GM19035 (cell line): ENCODE measurements around the gene VAC14.

Experiments used
- ATAC-seq: cut with Tn5 transposase; IDR thresholded peaks from one replicate; pipeline ENCODE4 v1.9.1; 2021; ENCODE audit not compliant: unreplicated experiment

The VAC14 gene

DNA sequence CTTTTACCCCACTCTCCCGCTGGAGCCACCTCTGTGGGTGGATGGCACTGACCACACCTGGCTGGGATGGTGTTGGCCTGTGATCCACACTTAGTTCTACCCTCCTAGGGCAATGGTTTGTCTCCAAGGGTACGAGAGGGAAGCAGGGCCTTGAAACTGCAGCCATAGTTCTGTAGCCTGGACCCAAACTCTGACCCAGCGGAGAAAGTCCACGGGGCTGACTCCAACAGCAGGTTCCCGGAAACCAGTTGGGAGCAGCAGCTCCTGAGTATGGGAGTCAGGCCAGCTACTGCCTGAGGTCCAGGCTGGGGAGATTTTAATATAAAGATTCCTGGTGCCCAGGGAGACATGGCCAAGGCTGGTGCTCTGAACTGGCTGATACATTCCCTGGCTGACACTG, 91.5 kb downstream of the VAC14 start:
- no peak for ATAC-seq

- ATAC-seq: no peak
Observed at GRCh38 chr16:70708366-70709246, 92.4 kb downstream of the VAC14 start.

DNA sequence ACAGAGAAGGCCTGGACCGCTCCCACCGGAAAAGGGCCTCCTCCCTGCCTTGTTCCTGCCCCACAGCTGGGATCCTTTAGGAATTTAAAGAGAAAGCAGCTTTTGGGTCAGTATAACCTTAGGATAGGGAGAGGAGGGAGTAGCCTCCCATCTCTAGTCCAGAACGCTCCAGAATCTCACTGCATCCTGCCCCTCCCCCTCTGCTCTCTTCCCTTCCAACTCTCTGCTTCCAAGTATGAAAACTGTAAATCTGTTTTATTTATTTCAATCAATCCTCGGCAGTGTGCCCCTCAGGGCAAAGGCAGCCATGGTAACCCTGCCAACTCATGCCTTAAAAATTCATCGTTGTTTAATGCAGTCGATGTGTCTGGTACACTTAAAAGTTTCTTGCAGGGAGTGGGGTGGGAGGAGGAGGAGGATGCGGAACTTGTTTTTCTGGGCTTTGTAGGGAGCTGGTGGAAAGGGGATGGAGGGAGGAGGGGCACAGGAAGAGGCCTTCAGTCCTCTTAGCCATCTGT, 94.0 kb downstream of the VAC14 start:
- ATAC-seq: no peak

- ATAC-seq: no peak
Observed at GRCh38 chr16:70705056-70705455, 95.9 kb downstream of the VAC14 start.

GRCh38 chr16:70704586-70704985, 96.4 kb downstream of the VAC14 start:
- ATAC-seq: no peak

- ATAC-seq: no peak
Observed at GRCh38 chr16:70703835-70704381, 97.0 kb downstream of the VAC14 start.

GRCh38 chr16:70703041-70703834, 97.7 kb downstream of the VAC14 start:
- ATAC-seq: no peak

GRCh38 chr16:70702624-70703023, 98.3 kb downstream of the VAC14 start:
- ATAC-seq: no peak

GRCh38 chr16:70701998-70702397, 99.0 kb downstream of the VAC14 start:
- no peak for ATAC-seq

GRCh38 chr16:70701596-70701995, 99.4 kb downstream of the VAC14 start:
- no peak for ATAC-seq

GRCh38 chr16:70701036-70701435, 99.9 kb downstream of the VAC14 start:
- no peak for ATAC-seq

GRCh38 chr16:70700101-70701020, 100.6 kb downstream of the VAC14 start:
- no peak for ATAC-seq

DNA sequence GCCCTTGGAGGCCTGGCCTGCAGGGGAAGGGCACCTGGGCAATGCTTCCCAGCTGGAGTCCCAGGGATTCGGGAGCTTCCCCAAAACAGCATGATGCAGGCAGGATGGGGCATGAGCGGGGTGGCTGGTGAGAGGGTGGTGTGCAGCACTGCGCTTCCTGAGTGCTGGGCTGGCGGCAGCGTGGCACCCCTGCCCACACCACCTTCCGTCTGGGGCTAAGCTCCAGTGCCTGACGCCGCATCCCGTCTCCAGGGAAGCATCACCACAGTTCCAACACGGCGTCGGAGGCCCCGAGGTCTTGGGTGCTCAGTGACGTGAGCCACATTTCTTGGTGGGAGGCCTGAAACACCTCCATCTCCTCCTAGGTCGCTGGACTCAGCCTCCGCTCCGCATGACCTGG, 101.3 kb downstream of the VAC14 start:
- ATAC-seq: no peak

- no peak for ATAC-seq
Observed at GRCh38 chr16:70698901-70699300, 102.1 kb downstream of the VAC14 start.

GRCh38 chr16:70697594-70698170, 103.3 kb downstream of the VAC14 start:
- ATAC-seq: no peak

- no peak for ATAC-seq
Observed at GRCh38 chr16:70696952-70697593, 103.9 kb downstream of the VAC14 start.

DNA sequence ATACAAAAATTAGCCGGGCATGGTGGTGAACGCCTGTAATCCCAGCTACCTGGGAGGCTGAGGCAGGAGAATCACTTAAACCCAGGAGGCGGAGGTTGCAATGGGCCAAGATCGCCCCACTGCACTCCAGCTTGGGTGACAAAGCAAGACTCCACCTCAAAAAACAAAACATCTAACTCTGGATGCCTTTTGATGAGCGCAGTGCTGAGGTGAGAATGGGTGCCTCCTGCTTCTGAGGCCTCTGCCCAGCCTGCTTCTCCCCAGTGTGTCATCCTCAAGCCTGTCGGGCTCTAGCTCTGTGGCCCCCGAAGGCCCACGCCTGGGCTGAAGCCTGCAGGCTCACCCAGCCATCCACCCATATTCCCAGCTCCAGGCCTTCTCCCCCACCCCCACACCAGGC, 104.6 kb downstream of the VAC14 start:
- no peak for ATAC-seq

- no peak for ATAC-seq
Observed at GRCh38 chr16:70695331-70696070, 105.5 kb downstream of the VAC14 start.

DNA sequence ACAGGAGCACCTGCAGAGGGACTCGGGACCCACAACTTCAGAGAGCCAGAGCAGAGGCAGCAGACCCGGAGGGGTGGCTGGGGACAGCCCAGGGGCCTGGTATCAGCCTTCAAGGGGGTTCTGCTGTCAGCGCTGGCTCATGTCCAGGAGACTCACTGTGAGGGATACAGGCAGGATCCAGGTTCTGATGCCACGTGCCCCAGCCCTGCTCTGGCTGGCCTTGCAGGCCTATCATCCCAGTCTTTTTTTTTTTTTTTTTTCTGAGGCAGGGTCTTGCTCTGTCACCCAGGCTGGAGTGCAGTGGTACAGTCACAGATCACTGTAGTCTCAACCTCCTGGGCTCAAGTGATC, 106.1 kb downstream of the VAC14 start:
- ATAC-seq: no peak
